Measurements from ENCODE around the gene ZNF20.
"Not testable (repeated sequence)": the region's sequence is repeated elsewhere in the genome, so short reads cannot be mapped to it uniquely, and the experiment has no call there.

ZNF20 gene

DNA sequence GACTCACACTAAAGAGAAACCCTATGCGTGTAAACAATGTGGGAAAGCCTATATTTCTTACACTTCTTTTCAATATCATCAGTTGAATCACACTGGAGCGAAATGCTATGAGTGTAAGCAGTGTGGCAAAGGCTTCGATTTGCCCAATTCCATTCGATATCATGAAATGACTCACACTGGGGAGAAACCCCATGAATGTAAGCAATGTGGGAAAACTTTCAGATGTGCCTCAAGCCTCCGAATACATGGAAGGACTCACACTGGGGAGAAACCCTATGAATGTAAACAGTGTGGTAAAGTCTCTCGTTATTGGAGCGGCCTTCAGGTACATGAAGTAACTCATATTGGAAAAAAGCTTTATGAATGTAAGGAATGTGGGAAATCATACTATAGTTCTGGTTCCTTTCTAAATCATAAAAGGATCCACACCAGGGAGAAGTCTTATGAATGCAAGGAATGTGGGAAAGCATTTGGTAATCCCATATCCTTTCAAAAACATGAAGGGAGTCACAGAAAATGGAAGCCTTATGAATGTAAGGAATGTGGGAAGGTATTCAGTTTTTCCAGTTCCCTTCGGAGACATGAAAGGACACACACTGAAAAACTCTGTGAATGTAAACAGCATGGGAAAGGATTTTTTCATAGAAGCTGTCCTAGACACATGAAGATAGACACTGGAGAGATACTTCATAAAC lies 28.1 kb downstream of the ZNF20 start:
- no peak for DNase-seq

DNA sequence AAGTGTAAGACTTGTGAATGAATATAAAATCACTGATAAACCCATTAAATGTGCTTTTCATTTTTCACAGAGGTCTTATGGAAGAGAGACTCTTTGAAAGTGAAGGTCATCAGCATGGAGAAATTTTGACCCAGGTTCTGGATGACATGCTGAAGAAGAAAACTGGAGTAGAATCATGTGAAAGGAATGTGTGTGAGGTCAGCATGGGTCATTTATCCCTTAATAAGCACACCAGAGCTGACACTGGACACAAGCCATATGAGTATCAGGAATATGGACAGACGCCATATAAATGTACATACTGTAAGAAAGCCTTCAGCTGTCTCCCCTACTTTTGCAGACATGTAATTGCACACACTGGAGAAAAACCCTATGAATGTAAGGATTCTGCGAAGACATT lies 29.0 kb downstream of the ZNF20 start:
- no peak for DNase-seq

DNA sequence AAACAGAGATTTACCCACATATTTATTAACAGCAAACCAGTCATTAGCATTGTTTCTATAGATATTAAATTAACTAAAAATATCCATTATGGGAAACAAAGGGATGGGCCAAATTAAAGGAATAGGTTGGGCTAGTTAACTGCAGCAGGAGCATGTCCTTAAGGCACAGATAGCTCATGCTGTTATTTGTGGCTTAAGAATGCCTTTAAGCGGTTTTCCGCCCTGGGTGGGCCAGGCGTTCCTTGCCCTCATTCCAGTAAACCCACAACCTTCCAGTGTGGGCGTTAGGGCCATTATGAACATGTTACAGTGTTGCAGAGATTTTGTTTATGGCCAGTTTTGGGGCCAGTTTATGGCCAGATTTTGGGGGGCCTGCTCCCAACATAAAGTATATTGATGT lies 36.2 kb downstream of the ZNF20 start:
- DNase-seq: not testable (repeated sequence)

DNA sequence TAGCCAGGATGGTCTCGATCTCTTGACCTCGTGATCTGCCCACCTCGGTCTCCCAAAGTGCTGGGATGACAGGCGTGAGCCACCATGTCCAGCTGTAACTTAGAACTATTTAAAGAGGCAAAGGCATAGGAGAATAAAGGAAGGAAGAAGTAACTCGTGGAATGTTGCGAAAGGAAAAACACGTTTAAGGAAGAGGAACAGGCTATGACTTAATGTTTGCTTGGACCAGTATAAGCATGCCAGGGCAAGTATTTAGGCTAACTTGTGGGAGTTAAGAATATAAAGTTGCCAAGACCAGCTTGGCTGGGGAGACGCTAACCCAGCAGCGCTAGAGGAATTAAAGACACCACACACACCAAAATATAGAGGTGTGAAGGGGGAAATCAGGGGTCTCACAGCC lies 42.1 kb downstream of the ZNF20 start:
- DNase-seq: no peak

DNA sequence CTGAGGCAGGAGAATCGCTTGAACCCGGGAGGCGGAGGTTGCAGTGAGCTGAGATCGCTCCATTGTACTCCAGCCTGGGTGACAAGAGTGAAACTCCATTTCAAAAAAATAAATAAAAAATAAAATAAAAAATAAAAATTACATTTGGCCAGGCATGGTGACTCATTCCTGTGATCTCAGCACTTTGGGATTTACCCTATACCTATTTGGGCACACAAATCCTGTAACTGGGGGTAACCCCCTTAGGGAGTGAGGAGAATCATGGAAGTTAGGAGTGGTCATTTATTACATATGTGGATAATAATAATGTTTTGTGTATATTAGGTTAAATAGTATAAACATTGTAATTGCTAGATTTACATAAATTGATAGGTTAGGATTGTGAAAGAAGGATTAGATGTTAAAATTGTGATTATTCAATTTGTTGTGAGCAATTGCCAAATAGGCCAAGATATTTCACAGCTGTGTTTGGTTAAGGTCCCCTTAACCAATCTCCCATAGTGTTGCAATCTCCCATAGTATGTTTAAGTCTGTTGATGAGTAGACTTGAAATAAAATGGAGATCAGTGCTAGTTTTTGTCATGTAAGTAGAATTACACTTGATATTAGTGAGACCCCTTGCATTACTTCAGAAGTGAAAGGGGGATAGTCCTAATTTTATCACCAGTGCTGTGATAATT lies 44.9 kb downstream of the ZNF20 start:
- no peak for DNase-seq

DNA sequence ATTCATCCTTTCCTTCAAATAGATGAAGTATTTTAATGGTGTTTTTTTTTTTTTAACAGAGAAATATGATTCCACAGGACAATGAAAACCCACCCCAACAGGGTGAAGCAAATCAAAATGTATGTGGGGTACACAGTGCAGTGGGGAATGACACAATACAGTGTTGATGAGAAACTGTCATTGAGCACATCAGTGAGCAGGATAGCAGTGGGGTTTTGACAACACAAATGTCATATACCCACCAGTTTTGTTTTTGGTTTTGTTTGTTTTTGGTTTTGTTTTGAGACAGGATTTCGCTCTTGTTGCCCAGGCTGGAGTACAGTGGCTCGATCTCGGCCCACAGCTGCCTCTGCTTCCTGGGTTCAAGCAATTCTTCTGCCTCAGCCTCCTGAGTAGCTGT lies 46.4 kb downstream of the ZNF20 start:
- no peak for DNase-seq

DNA sequence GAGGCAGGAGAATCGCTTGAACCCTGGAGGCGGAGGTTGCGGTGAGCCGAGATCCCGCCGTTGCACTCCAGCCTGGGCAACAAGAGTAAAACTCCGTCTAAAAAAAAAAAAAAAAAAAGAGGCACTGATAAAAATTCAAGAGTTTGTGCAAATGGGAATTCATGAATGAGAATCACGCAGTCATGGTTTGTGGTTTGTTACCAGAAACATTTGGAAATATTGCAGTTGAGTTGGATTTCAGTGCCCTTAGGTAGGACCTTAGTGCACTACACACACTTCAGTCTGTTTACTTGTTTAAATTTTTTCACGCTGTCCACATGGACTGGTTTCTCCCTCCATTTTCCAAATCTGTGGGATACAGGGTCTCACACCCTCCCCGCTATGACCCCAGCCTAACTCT lies 47.2 kb downstream of the ZNF20 start:
- DNase-seq: no peak

DNA sequence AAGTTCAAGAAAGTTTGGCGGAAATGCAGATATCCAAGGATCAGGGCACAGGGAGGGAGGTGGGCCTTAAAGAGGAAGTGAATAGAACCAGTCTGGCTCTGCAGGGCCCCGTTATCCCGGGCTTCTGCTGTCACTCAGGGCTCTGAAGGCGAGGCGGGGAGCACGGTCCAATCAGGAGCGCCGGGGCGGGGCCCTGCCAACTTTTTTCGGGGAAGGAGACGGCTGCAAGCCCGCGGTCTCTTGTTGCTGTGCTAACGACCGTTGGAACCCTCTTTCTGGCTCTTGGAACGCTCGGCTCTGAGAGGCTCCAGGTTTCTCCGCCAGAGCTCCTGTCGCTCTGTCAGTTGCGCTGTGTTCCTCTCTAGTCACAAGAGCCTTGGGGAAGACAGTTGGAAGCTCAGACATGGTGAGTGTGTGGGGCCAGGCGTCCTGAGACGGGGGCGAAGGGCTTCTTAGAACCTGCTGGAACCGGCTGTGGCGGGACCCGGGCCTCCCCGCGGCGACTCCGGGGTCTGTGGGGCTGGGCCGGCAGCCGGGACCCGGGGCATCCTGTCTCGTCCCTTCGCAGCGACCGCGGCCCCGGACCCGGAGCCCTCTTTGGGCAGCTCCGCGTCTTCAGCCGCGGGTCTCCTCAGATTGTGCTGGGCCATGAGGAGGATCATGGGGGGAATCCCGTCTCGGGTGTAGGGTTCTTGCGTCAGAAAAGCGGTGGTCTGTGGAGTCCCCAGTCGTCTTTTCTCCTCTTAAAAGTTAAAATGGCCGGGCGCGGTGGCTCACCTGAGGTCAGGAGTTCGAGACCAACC lies 47.9 kb downstream of the ZNF20 start:
- peak; percentile 47 for DNase-seq

DNA sequence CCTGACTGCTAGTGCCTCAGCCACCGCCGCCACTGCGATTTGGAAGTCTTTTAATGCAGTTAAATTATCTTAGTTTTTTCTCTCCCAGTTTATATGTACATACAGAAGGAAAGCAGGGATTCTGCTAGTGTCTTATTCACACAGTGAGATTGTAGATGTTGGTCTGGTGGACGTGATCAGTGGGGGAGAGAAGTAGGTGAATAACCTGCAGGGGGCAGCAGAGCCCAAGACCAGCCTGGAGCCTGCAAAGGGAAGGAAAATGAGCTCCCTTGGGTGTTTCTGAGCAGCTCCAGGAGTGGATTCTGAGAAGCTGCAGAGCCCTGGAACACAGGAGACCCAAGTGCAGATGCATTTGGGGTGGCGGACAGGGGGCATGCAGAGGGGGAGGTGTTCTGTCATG lies 49.3 kb downstream of the ZNF20 start:
- DNase-seq: peak; percentile 60

DNA sequence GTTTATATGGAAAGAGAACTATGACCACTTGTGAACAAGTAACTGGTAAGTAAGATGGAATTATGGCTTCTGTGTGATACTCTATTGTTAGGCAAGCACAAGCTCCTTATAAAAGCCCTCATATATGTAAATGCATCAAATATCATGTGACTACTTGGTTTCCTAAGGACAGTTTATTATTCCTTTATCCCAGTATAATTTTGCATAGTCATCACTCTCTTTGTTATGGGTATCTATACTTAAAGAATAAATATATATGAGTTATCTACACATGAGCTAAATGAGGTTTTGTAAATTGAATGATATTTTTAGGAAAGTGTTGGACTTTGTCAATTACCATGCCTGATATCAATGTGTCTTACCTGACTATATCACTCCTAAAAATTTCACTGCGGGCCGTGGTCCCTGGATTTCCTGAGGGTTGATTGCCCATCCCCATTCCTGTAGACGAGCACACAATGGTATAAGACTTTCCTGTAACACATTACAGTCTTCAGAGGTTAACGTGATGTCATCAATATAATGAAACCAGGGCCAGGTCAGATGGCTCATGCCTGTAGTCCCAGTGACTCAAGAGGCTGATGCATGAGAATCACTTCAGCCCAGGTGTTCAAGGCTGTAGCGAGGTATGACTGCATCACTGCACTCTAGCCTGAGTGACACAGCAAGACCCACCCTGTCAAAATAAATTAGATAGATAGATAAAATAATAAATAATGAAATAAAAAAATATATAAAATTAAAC lies 54.9 kb downstream of the ZNF20 start:
- DNase-seq: no peak

DNA sequence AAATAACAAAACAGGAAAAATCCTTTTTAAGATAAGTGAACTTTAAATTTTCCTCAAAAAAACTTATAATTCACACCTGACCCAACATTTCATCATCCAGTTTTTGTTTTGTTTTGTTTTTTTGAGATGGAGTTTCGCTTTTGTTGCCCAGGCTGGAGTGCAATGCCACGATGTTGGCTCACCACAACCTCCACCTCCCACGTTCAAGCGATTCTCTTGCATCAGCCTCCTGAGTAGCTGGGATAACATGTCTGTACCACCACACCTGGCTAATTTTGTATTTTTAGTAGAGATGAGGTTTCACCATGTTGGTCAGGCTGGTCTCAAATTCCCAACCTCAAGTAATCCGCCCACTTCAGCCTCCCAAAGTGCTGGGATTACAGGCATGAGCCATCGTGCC lies 56.8 kb downstream of the ZNF20 start:
- not testable (repeated sequence) for DNase-seq
